HepG2 (cell line): Measurements from ENCODE around the gene CFAP210. TPM values are rescaled to one million over a fixed set of nuclear protein-coding genes. Genes with fewer than 3 reads are reported as not detected.

ENCODE experiments used
- EHMT2 ChIP-seq: fragments of 200-600 bp; sonication (generic); IDR thresholded peaks from 2 replicates; pipeline ENCODE4 v1.7.0; 2017; ENCODE audit warnings: antibody characterized with exemption, low read depth, low read length, borderline replicate concordance
- GRHL1 ChIP-seq: sonication (generic); formaldehyde crosslinking; conservative IDR thresholded peaks from 2 replicates; pipeline ENCODE4 v1.8.0; 2022; ENCODE audit warnings: missing genetic modification reagents
- HOXD1 ChIP-seq: sonication (generic); formaldehyde crosslinking; IDR thresholded peaks from 2 replicates; pipeline ENCODE4 v1.5.0; 2020; ENCODE audit warnings: missing genetic modification reagents
- IRF9 ChIP-seq: sonication (generic); formaldehyde crosslinking; IDR thresholded peaks from 2 replicates; pipeline ENCODE4 v1.8.0; 2022; ENCODE audit warnings: missing genetic modification reagents, mild to moderate bottlenecking, borderline replicate concordance
- KDM6A ChIP-seq: IDR thresholded peaks from 2 replicates; pipeline ENCODE4 v1.6.1; 2016; ENCODE audit warnings: low read depth
- MTA3 ChIP-seq: sonication (generic); formaldehyde crosslinking; IDR thresholded peaks from 2 replicates; pipeline ENCODE4 v1.4.0; 2020; ENCODE audit warnings: missing genetic modification reagents
- MXD3 ChIP-seq: IDR thresholded peaks from 2 replicates; pipeline ENCODE4 v1.6.1; 2016; ENCODE audit warnings: mild to moderate bottlenecking, missing biosample characterization, missing genetic modification reagents
- MYNN ChIP-seq: sonication (generic); formaldehyde crosslinking; IDR thresholded peaks from 2 replicates; pipeline ENCODE4 v1.4.0; 2020; ENCODE audit warnings: mild to moderate bottlenecking, low read depth, missing genetic modification reagents
- NR0B2 ChIP-seq: sonication (generic); formaldehyde crosslinking; IDR thresholded peaks from 2 replicates; pipeline ENCODE4 v1.4.0; 2020; ENCODE audit warnings: mild to moderate bottlenecking, missing genetic modification reagents
- NR3C1 ChIP-seq: sonication (generic); formaldehyde crosslinking; IDR thresholded peaks from 2 replicates; pipeline ENCODE4 v1.4.0; 2020; ENCODE audit warnings: missing genetic modification reagents
- PAWR ChIP-seq: sonication (generic); formaldehyde crosslinking; IDR thresholded peaks from 2 replicates; pipeline ENCODE4 v1.4.0; 2020; ENCODE audit warnings: missing genetic modification reagents, mild to moderate bottlenecking, borderline replicate concordance
- PITX1 ChIP-seq: sonication (generic); formaldehyde crosslinking; IDR thresholded peaks from 2 replicates; pipeline ENCODE4 v1.5.1; 2020; ENCODE audit warnings: mild to moderate bottlenecking, missing genetic modification reagents
- SKI ChIP-seq: fragments of 450-650 bp; IDR thresholded peaks from one replicate; pipeline ENCODE4 v1.6.1; 2018; ENCODE audit warnings: mild to moderate bottlenecking; ENCODE audit not compliant: partially characterized antibody
- SKIL ChIP-seq: sonication (generic); formaldehyde crosslinking; IDR thresholded peaks from 2 replicates; pipeline ENCODE4 v1.8.0; 2022; ENCODE audit warnings: missing genetic modification reagents, mild to moderate bottlenecking, moderate library complexity, borderline replicate concordance
- SP1 ChIP-seq, 2 experiments: fragments of 450-650 bp in 1 of 2; sonication (generic) in 1 of 2; formaldehyde crosslinking in 1 of 2; IDR thresholded peaks; 2 replicates each; pipeline versions ENCODE4 v1.4.0 to v1.6.1; 2016 to 2020; ENCODE audit warnings: missing genetic modification reagents in 1 of 2
- ZBTB21 ChIP-seq: sonication (generic); formaldehyde crosslinking; IDR thresholded peaks from 2 replicates; pipeline ENCODE4 v1.4.0; 2020; ENCODE audit warnings: missing genetic modification reagents
- ZBTB33 ChIP-seq: sonication (generic); formaldehyde crosslinking; IDR thresholded peaks from 2 replicates; pipeline ENCODE4 v1.4.0; 2020; ENCODE audit warnings: missing genetic modification reagents
- ZBTB7B ChIP-seq: sonication (generic); formaldehyde crosslinking; IDR thresholded peaks from 2 replicates; pipeline ENCODE4 v1.4.0; 2020; ENCODE audit warnings: missing genetic modification reagents
- ZFP36L2 ChIP-seq: sonication (generic); formaldehyde crosslinking; IDR thresholded peaks from 2 replicates; pipeline ENCODE4 v1.4.0; 2020; ENCODE audit warnings: missing genetic modification reagents
- ZNF7 ChIP-seq: IDR thresholded peaks from 2 replicates; pipeline ENCODE4 v1.6.1; 2016; ENCODE audit warnings: missing biosample characterization, missing genetic modification reagents
- ZNF841 ChIP-seq: sonication (generic); formaldehyde crosslinking; IDR thresholded peaks from 2 replicates; pipeline ENCODE4 v1.8.1; 2023; ENCODE audit warnings: missing genetic modification reagents, borderline replicate concordance
- ZSCAN12 ChIP-seq: sonication (generic); formaldehyde crosslinking; IDR thresholded peaks from 2 replicates; pipeline ENCODE4 v1.9.0; 2021; ENCODE audit warnings: mild to moderate bottlenecking, missing genetic modification reagents
- ZSCAN9 ChIP-seq: IDR thresholded peaks from 2 replicates; pipeline ENCODE4 v1.6.1; 2016; ENCODE audit warnings: borderline replicate concordance
- polyA plus RNA-seq, 8 experiments: library from polyadenylated mRNA; depleted of rRNA in 3 of 8; stranded (reverse) in 7 of 8; unstranded in 1 of 8; fragments of >200 nt; fragmentation: Illumina TruSeq in 4 of 8; extraction: Trizol in 4 of 8; gene quantifications; 2 replicates each; pipeline versions ENCODE4 v1.2.1 to v1.2.3, GENCODE V29; 2011 to 2016; ENCODE audit warnings: low read depth in 4 of 8, missing spikeins in 1 of 8, mixed read lengths in 1 of 8; ENCODE audit not compliant: insufficient read depth in 1 of 8
- total RNA-seq, 5 experiments: library from RNA; depleted of rRNA; stranded (reverse); fragments of >200 nt; fragmentation: Illumina TruSeq; extraction: Trizol; gene quantifications; 2 replicates each; pipeline ENCODE4 v1.2.3, GENCODE V29; 2016; ENCODE audit warnings: low read depth in 1 of 5

Gene CFAP210
- total and polyA plus RNA-seq, 2 of the 13 experiments (the other 11 are each of a cell fraction or from before 2014, with no cell fraction given), result 0.18 TPM; not detected in 1

GRCh38 chr2:169716938-169717690 is 22.9 kb upstream of the CFAP210 start (continued):
- TF ChIP-seq GRHL1 (CRISPR knock-in tag) (no peak), MYNN (CRISPR knock-in tag) (no peak), MTA3 (CRISPR knock-in tag) (no peak), IRF9 (peak; percentile 56; the same call in 1 of the 2 replicates), ZNF7 (CRISPR knock-in tag) (no peak), MXD3 (CRISPR knock-in tag) (no peak), PITX1 (CRISPR knock-in tag) (no peak), PAWR (no peak), NR0B2 (CRISPR knock-in tag) (no peak), KDM6A (CRISPR knock-in tag) (no peak), ZBTB33 (CRISPR knock-in tag) (0 out of 2 replicates have a peak, but pooled peaks have one; percentile 24), SKI (peak; percentile 80), ZNF841 (CRISPR knock-in tag) (no peak), EHMT2 (no peak), NR3C1 (CRISPR knock-in tag) (no peak), HOXD1 (CRISPR knock-in tag) (no peak), SP1 (IDR thresholded peaks at IDR 0.05) (no peak), SP1 (CRISPR knock-in tag; IDR thresholded peaks at IDR 0.05) (no peak), ZSCAN9 (CRISPR knock-in tag) (peak; percentile 69; the same call in 1 of the 2 replicates), SKIL (CRISPR knock-in tag) (peak; percentile 83; the same call in 1 of the 2 replicates), ZBTB7B (no peak), ZBTB21 (CRISPR knock-in tag) (no peak), ZSCAN12 (CRISPR knock-in tag) (no peak), ZFP36L2 (CRISPR knock-in tag) (no peak)
